Activated naive CD8-positive, alpha-beta T cell treated with anti-CD3 and anti-CD28 coated beads, Interleukin-2, amount 10 ng/mL, durations not matched to agents 7 days and 5 days (primary cell): ENCODE data around the gene F8. TPM values are rescaled to one million over a fixed set of nuclear protein-coding genes. Genes with fewer than 3 reads are reported as not detected.
A peak's percentile ranks its signal among the peaks of the same experiment; 100 is the strongest.

ENCODE experiments used
- ATAC-seq: fragments of 150-1000 bp; cut with Tn5 transposase; one replicate; pipeline ENCODE4 v1.10.0; 2021; ENCODE audit warnings: low read depth, moderate library complexity
- POLR2A ChIA-PET: fragments of 350-600 bp; sonication (Branson Sonifier 250); formaldehyde crosslinking; loops from one replicate; lab custom pipeline; 2021; ENCODE audit warnings: antibody characterized with exemption; lab: Charles Lee
- DNase-seq: peaks from one replicate; pipeline ENCODE4 v3.0.0; 2021
- H3K27ac Mint-ChIP-seq: one replicate; pipeline ENCODE4 v1.8.0; 2022; ENCODE audit warnings: mild to moderate bottlenecking, mixed read lengths
- H3K27me3 Mint-ChIP-seq: one replicate; pipeline ENCODE4 v1.8.0; 2022; ENCODE audit warnings: mild to moderate bottlenecking, moderate library complexity, mixed read lengths
- H3K36me3 Mint-ChIP-seq: one replicate; pipeline ENCODE4 v1.8.0; 2021; ENCODE audit warnings: mild to moderate bottlenecking, mixed read lengths
- H3K4me1 Mint-ChIP-seq: one replicate; pipeline ENCODE4 v1.8.0; 2021; ENCODE audit warnings: mixed read lengths
- H3K4me3 Mint-ChIP-seq: one replicate; pipeline ENCODE4 v1.8.0; 2022; ENCODE audit warnings: mild to moderate bottlenecking, moderate library complexity, mixed read lengths
- H3K9me3 Mint-ChIP-seq: one replicate; pipeline ENCODE4 v1.8.0; 2021; ENCODE audit warnings: mixed read lengths
- total RNA-seq, 2 experiments: library from RNA; stranded (reverse); gene quantifications; one replicate each; pipeline ENCODE4 v1.2.3, GENCODE V29; 2021

Gene F8
- total RNA-seq, 2 experiments from 2014 or later: 6.8 to 7.8 TPM

- Mint-ChIP-seq H3K36me3 (peaks cover 6% of the 10 kb centered on the region), H3K27me3 (peaks cover 2% of the 10 kb centered on the region), H3K9me3 (peaks cover 5% of the 10 kb centered on the region), H3K4me1 (peaks cover 31% of the 10 kb centered on the region), H3K4me3 (peak within 1 kb of the TSS; percentile 82), H3K27ac (peak within 1 kb of the TSS; percentile 82)
- ATAC-seq: peak; percentile 85
- POLR2A ChIA-PET: interaction anchor here (1.0 to 1.8 kb wide), 7 partner anchors 11 to 57 kb away, joined by 4 to 10 read pairs (median 5); partner anchors contain the start of gene DKC1
- DNase-seq: peak; percentile 86
Observed at GRCh38 chrX:154804957-154805695, 217.4 kb downstream of the F8 start, which contains the start of gene MPP1. Gene MPP1 (minus strand): TSS chrX:154805485. CDS start chrX:154805373, 112 bp downstream.

- POLR2A ChIA-PET: interaction anchor here (1.1 to 1.8 kb wide), 5 partner anchors 10 to 28 kb away, joined by 4 to 5 read pairs (median 5); no protein-coding TSS in a partner anchor
- Mint-ChIP-seq H3K4me1 (peaks cover 35% of the 10 kb centered on the region), H3K27ac (peak overlapping the region; percentile 66), H3K27me3 (peaks cover 2% of the 10 kb centered on the region), H3K4me3 (peak overlapping the region; percentile 82), H3K9me3 (peaks cover 5% of the 10 kb centered on the region), H3K36me3 (peaks cover 6% of the 10 kb centered on the region)
- DNase-seq (no peak), ATAC-seq (no peak)
Observed at GRCh38 chrX:154804261-154804956, 218.1 kb downstream of the F8 start.

GRCh38 chrX:154802947-154803346, 219.6 kb downstream of the F8 start:
- Mint-ChIP-seq H3K27ac (peak overlapping the region; percentile 48), H3K9me3 (peaks cover 5% of the 10 kb centered on the region), H3K27me3 (peaks cover 2% of the 10 kb centered on the region), H3K4me3 (peak overlapping the region; percentile 82), H3K4me1 (peaks cover 40% of the 10 kb centered on the region), H3K36me3 (peaks cover 14% of the 10 kb centered on the region)
- POLR2A ChIA-PET: interaction anchor here (1.1 to 1.3 kb wide), 3 partner anchors 31 to 41 kb away, joined by 3 to 4 read pairs (median 3); no protein-coding TSS in a partner anchor
- no peak for DNase-seq
- no peak for ATAC-seq

- POLR2A ChIA-PET: no interaction called here
- Mint-ChIP-seq H3K27ac (peak overlapping the region; percentile 81), H3K36me3 (peaks cover 23% of the 10 kb centered on the region), H3K27me3 (no peaks in the 10 kb centered on the region), H3K4me3 (peak overlapping the region; percentile 65), H3K9me3 (no peaks in the 10 kb centered on the region), H3K4me1 (peaks cover 50% of the 10 kb centered on the region)
- ATAC-seq (no peak), DNase-seq (no peak)
Observed at GRCh38 chrX:154800478-154801210, 221.9 kb downstream of the F8 start.

- no peak for DNase-seq
- ATAC-seq: no peak
- POLR2A ChIA-PET: interaction anchor here (0.6 kb wide), 1 partner anchor 15 kb away, joined by 3 read pairs; no protein-coding TSS in a partner anchor
- peaks cover 25% of the 10 kb centered on the region for H3K36me3 Mint-ChIP-seq
- H3K27me3 Mint-ChIP-seq: no peaks in the 10 kb centered on the region
- H3K4me3 Mint-ChIP-seq: peak overlapping the region; percentile 66
- H3K4me1 Mint-ChIP-seq: peaks cover 54% of the 10 kb centered on the region
- peak overlapping the region; percentile 81 for H3K27ac Mint-ChIP-seq
- H3K9me3 Mint-ChIP-seq: no peaks in the 10 kb centered on the region
Observed at GRCh38 chrX:154799556-154800348, 222.8 kb downstream of the F8 start.

GRCh38 chrX:154797006-154797405, 225.5 kb downstream of the F8 start:
- no peak for ATAC-seq
- Mint-ChIP-seq H3K4me3 (no peak overlapping the region), H3K4me1 (peaks cover 49% of the 10 kb centered on the region), H3K9me3 (no peaks in the 10 kb centered on the region), H3K27me3 (no peaks in the 10 kb centered on the region), H3K27ac (no peak overlapping the region), H3K36me3 (peaks cover 31% of the 10 kb centered on the region)
- POLR2A ChIA-PET: interaction anchor here (1.0 kb wide), 1 partner anchor 15 kb away, joined by 4 read pairs; no protein-coding TSS in a partner anchor
- DNase-seq: no peak

- no peak for ATAC-seq
- H3K4me1 Mint-ChIP-seq: peaks cover 35% of the 10 kb centered on the region
- H3K36me3 Mint-ChIP-seq: peaks cover 36% of the 10 kb centered on the region
- no peaks in the 10 kb centered on the region for H3K9me3 Mint-ChIP-seq
- no peak for DNase-seq
- no peak overlapping the region for H3K4me3 Mint-ChIP-seq
- POLR2A ChIA-PET: interaction anchor here (1.4 kb wide), 1 partner anchor 10 kb away, joined by 4 read pairs; the partner anchor contains the start of gene MPP1
- no peak overlapping the region for H3K27ac Mint-ChIP-seq
- H3K27me3 Mint-ChIP-seq: no peaks in the 10 kb centered on the region
Observed at GRCh38 chrX:154795016-154795415, 227.5 kb downstream of the F8 start.

GRCh38 chrX:154793084-154793795, 229.3 kb downstream of the F8 start:
- H3K4me3 Mint-ChIP-seq: no peak overlapping the region
- H3K27ac Mint-ChIP-seq: no peak overlapping the region
- no peaks in the 10 kb centered on the region for H3K9me3 Mint-ChIP-seq
- DNase-seq (no peak), ATAC-seq (no peak)
- H3K27me3 Mint-ChIP-seq: no peaks in the 10 kb centered on the region
- H3K4me1 Mint-ChIP-seq: peaks cover 21% of the 10 kb centered on the region
- POLR2A ChIA-PET: no interaction called here
- peaks cover 33% of the 10 kb centered on the region for H3K36me3 Mint-ChIP-seq

- ATAC-seq: no peak
- Mint-ChIP-seq H3K4me1 (peaks cover 13% of the 10 kb centered on the region), H3K27me3 (no peaks in the 10 kb centered on the region), H3K9me3 (no peaks in the 10 kb centered on the region), H3K27ac (no peak overlapping the region), H3K36me3 (peaks cover 35% of the 10 kb centered on the region), H3K4me3 (no peak overlapping the region)
- POLR2A ChIA-PET: no interaction called here
- no peak for DNase-seq
Observed at GRCh38 chrX:154791939-154792338, 230.6 kb downstream of the F8 start.

GRCh38 chrX:154791467-154791866, 231.1 kb downstream of the F8 start:
- Mint-ChIP-seq H3K4me3 (no peak overlapping the region), H3K27me3 (no peaks in the 10 kb centered on the region), H3K4me1 (peaks cover 9% of the 10 kb centered on the region), H3K27ac (no peak overlapping the region), H3K36me3 (peaks cover 33% of the 10 kb centered on the region), H3K9me3 (no peaks in the 10 kb centered on the region)
- DNase-seq: no peak
- POLR2A ChIA-PET: no interaction called here
- ATAC-seq: no peak
